Common myeloid progenitor, CD34-positive (primary cell): ENCODE results near the gene AFF1.
A peak's percentile ranks its signal among the peaks of the same experiment; 100 is the strongest.

Experiments used
- CTCF ChIA-PET: fragments of 350-600 bp; sonication (Branson Sonifier 250); formaldehyde crosslinking; loops from one replicate; lab custom pipeline; 2021; ENCODE audit warnings: antibody characterized with exemption; lab: Charles Lee
- POLR2A ChIA-PET: fragments of 350-600 bp; sonication (Branson Sonifier 250); formaldehyde crosslinking; loops from one replicate; lab custom pipeline; 2021; ENCODE audit warnings: antibody characterized with exemption; lab: Charles Lee
- DNase-seq, 3 donors: peaks; one replicate each; pipeline versions ENCODE4 v3.0.0 to v3.0.0-alpha.2; 2013
- H3K27ac ChIP-seq, 2 experiments: 1 replicate in 1 of 2; 2 replicates in 1 of 2; pipeline ENCODE4 v1.7.0; 2013; ENCODE audit warnings: inconsistent platforms in 2 of 2, low read length in 2 of 2, mild to moderate bottlenecking in 2 of 2, low read depth in 1 of 2, moderate library complexity in 1 of 2; ENCODE audit not compliant: severe bottlenecking in 2 of 2, insufficient read depth in 1 of 2, poor library complexity in 1 of 2
- H3K27me3 ChIP-seq, 5 experiments: replicated peaks in 2 of 5; 1 replicate in 3 of 5; 2 replicates in 2 of 5; pipeline versions ENCODE4 v1.6.1 to v1.7.0; 2013; ENCODE audit warnings: low read length in 4 of 5, mild to moderate bottlenecking in 2 of 5, moderate library complexity in 2 of 5, inconsistent platforms in 1 of 5; ENCODE audit not compliant: insufficient read depth in 5 of 5, control insufficient read depth in 4 of 5
- H3K36me3 ChIP-seq, 4 experiments: 1 replicate in 2 of 4; 2 replicates in 2 of 4; pipeline versions ENCODE4 v1.6.1 to v1.7.0; 2013; ENCODE audit warnings: low read length in 3 of 4, control low read depth in 1 of 4, mild to moderate bottlenecking in 1 of 4; ENCODE audit not compliant: control insufficient read depth in 4 of 4, insufficient read depth in 4 of 4
- H3K4me1 ChIP-seq, 4 experiments: 1 replicate in 3 of 4; 2 replicates in 1 of 4; pipeline versions ENCODE4 v1.6.1 to v1.7.1; 2013; ENCODE audit warnings: low read length in 3 of 4, mild to moderate bottlenecking in 3 of 4, control low read depth in 1 of 4, inconsistent platforms in 1 of 4, moderate library complexity in 1 of 4; ENCODE audit not compliant: control insufficient read depth in 4 of 4, insufficient read depth in 4 of 4; ENCODE audit errors: control extremely low read depth in 1 of 4
- H3K4me3 ChIP-seq, 7 experiments: 1 replicate in 4 of 7; 2 replicates in 3 of 7; pipeline versions ENCODE4 v1.5.1 to v1.7.0; 2013; ENCODE audit warnings: mild to moderate bottlenecking in 7 of 7, low read length in 6 of 7, moderate library complexity in 6 of 7, inconsistent platforms in 2 of 7, low read depth in 2 of 7, control low read depth in 1 of 7; ENCODE audit not compliant: insufficient read depth in 4 of 7, control insufficient read depth in 1 of 7; ENCODE audit errors: extremely low read depth in 1 of 7
- H3K9me3 ChIP-seq, 5 experiments: 1 replicate in 4 of 5; 2 replicates in 1 of 5; pipeline versions ENCODE4 v1.6.1 to v1.7.1; 2013; ENCODE audit warnings: low read length in 4 of 5, mild to moderate bottlenecking in 2 of 5, inconsistent platforms in 1 of 5, low read depth in 1 of 5, moderate library complexity in 1 of 5; ENCODE audit not compliant: control insufficient read depth in 4 of 5, insufficient read depth in 2 of 5; ENCODE audit errors: control extremely low read depth in 1 of 5
- WGBS: methylation state at CpG from one replicate; pipeline ENCODE4 v1.1.5; 2013; ENCODE audit not compliant: insufficient coverage; 5-methylcytosine and 5-hydroxymethylcytosine counted together

AFF1 gene

DNA sequence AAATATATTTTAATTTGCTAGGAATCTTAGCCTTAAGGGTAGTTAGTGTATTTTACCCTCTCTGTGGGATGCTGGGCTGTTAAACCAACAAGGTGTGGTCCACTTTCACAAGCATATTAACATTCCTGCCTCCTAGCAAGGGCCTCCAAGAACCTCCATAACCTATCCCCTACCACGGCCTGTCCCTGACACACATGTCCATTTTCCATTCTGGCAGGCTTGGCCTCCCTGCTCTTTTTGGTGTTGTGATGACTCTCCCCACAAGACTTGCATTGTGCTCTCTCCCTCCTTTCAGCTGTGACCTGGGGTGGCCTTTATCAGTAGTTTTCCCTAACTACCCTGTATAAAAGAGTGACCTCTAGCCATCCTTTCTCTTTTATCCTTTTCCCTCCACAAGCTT lies 165.4 kb downstream of the AFF1 start:
- H3K9me3 ChIP-seq = no peaks in the 10 kb centered on the region
- DNase-seq = no peak
- WGBS = 100% methylated on average over 1 of the region's 1 CpG
- H3K27ac ChIP-seq = no peak overlapping the region
- no peak overlapping the region for H3K4me3 ChIP-seq
- H3K4me1 ChIP-seq = peaks cover 0 to 14% (median 9%) of the 10 kb centered on the region in 4 experiments
- no peaks in the 10 kb centered on the region for H3K27me3 ChIP-seq
- ChIA-PET CTCF (interaction anchor here (5.9 kb wide), 1 partner anchor 177 kb away, joined by 41 read pairs; no protein-coding TSS in a partner anchor), POLR2A (no interaction called here)
- peaks cover 0 to 31% (median 17%) of the 10 kb centered on the region in 4 experiments for H3K36me3 ChIP-seq

DNA sequence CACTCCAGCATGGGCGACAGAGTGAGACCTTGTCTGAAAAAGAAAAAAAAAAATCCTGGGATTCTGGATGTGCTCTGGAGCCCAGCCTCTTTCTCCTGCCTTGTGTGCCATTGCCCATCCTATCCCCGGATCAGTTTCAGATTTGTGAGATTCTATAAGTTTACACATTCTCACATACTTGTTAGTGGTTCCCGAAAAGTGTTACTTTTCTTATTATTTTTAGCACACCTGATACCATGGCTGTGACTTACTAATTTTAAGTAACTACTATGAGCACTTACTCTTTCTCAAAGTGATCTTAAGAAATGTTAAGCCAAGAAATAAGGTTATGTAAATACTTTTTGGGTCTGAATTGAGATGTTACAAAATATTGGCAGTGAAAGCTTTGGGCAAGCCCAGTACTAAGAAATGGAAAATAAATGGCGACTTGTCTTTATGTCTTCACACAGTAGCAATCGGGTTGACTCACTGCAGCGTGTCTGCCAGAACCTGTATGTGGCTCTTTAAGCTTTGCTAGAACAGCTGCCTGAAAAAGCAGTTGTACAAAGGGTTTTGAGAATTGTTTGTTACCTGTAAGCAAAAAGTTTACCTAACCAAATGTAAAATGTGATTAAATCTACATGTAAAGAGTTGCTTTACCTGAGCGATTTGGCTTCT lies 166.9 kb downstream of the AFF1 start:
- no peaks in the 10 kb centered on the region for H3K9me3 ChIP-seq
- ChIA-PET CTCF (interaction anchor here (0.6 to 1.5 kb wide), 3 partner anchors 7 to 179 kb away, joined by 3 to 5 read pairs (median 4); no protein-coding TSS in a partner anchor), POLR2A (no interaction called here)
- H3K27me3 ChIP-seq = no peaks in the 10 kb centered on the region
- peaks cover 0 to 14% (median 9%) of the 10 kb centered on the region in 4 experiments for H3K4me1 ChIP-seq
- 100% methylated on average over 6 of the region's 7 CpGs for WGBS
- H3K27ac ChIP-seq = no peak overlapping the region
- no peak for DNase-seq
- peaks cover 4 to 35% (median 28%) of the 10 kb centered on the region in 4 experiments for H3K36me3 ChIP-seq
- no peak overlapping the region for H3K4me3 ChIP-seq

DNA sequence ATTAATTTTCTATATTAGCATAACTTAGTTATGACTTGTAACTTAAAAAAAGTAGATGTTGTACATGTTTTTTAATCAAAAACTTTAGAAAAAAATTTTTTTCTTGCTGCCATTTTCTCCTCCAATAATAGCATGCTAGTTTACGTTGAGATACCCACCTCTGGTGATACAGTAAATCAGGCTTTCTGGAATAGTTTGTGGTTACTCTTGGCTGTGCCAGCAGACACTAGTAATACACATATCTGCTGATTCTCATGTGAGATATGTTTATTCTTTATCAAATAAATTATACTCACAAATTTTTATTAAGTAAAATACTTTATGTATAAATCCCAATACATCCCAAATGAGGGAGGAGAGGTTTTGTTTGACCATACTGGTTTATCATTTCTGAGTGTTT lies 168.3 kb downstream of the AFF1 start:
- DNase-seq = no peak
- Histone ChIP-seq H3K27ac (no peak overlapping the region), H3K4me1 (peaks cover 0 to 14% (median 9%) of the 10 kb centered on the region in 4 experiments), H3K4me3 (no peak overlapping the region), H3K27me3 (no peaks in the 10 kb centered on the region), H3K36me3 (peaks cover 5 to 38% (median 32%) of the 10 kb centered on the region in 4 experiments), H3K9me3 (no peaks in the 10 kb centered on the region)
- no CpG with 5 or more reads among the region's 1 CpG for WGBS
- ChIA-PET POLR2A (interaction anchor here (0.6 kb wide), 1 partner anchor 80 kb away, joined by 4 read pairs; no protein-coding TSS in a partner anchor), CTCF (interaction anchor here (1.4 to 2.4 kb wide), 4 partner anchors 9 to 180 kb away, joined by 3 to 7 read pairs (median 4); no protein-coding TSS in a partner anchor)

DNA sequence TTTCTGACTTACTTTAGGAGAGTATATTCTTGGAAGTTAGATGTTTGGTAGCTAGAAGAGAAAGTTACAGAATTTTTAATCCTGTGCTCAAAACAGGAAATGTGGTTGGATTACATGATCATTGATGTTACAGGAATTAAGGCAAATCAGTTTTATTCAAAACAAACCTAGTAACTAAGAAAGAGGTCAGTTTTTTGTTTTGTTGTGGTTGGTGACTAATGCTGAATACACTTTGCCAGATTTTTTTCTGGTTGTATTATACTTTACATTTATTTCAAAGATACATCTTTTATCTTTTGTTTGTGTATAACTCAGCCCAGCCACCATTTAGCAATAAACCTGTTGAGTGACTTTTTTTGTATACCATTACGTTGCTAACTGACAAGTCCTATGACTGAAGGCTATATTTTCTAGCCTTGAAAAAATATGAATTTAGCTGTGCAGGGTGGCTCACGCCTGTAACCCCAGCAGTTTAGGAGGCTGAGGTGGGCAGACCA lies 168.9 kb downstream of the AFF1 start:
- POLR2A ChIA-PET = interaction anchor here (0.6 kb wide), 2 partner anchors 48 to 79 kb away, joined by 3 to 4 read pairs; no protein-coding TSS in a partner anchor
- 70% methylated on average over 2 of the region's 2 CpGs for WGBS
- Histone ChIP-seq H3K27ac (peak overlapping the region in 1 of 2 experiments; percentile 43), H3K9me3 (no peaks in the 10 kb centered on the region), H3K27me3 (no peaks in the 10 kb centered on the region), H3K4me3 (peak overlapping the region in 1 of 7 experiments; percentile 35), H3K36me3 (peaks cover 11 to 44% (median 35%) of the 10 kb centered on the region in 4 experiments), H3K4me1 (peaks cover 0 to 14% (median 9%) of the 10 kb centered on the region in 4 experiments)
- CTCF ChIA-PET = interaction anchor here (1.2 to 2.4 kb wide), 5 partner anchors 10 to 181 kb away, joined by 3 to 7 read pairs (median 4); no protein-coding TSS in a partner anchor
- peak in 2 of 3 donors; percentile 71 to 75 for DNase-seq

DNA sequence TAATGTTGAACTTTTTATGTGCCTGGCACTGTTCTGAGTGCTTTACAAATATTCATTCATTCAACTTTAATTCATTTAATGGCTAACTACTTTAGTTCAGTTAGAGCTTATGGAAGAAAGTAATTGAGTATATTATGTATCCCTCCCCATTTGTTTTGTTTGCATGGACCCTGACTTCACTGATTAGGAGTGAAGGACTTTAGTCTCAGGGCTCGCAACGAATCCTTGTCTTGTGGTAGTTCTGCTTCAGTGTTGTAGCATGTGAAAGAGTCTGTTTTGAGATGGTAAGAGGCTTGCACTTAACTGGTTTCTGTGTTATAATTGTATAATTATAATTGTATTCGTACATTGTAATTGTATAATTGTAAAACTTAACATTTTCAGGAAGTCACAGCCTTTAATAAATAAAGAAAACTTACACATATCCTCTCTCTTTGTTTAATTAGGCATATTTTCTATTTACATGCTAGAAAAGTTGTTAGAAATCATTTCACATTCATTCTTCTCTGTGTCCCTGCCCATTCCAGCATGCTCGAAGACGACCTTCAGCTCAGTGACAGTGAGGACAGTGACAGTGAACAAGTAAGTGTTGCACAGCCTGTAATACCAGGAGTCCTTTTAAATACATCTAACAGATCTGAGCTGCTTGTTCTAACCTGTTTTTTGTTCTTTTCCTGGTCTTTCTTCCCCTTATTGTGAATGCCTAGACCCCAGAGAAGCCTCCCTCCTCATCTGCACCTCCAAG lies 170.5 kb downstream of the AFF1 start:
- Histone ChIP-seq H3K4me3 (no peak overlapping the region), H3K9me3 (no peaks in the 10 kb centered on the region), H3K27ac (no peak overlapping the region), H3K4me1 (peaks cover 0 to 14% (median 9%) of the 10 kb centered on the region in 4 experiments), H3K36me3 (peaks cover 15 to 49% (median 35%) of the 10 kb centered on the region in 4 experiments), H3K27me3 (no peaks in the 10 kb centered on the region)
- POLR2A ChIA-PET = interaction anchor here (0.6 kb wide), 1 partner anchor 942 kb away, joined by 4 read pairs; no protein-coding TSS in a partner anchor
- CTCF ChIA-PET = interaction anchor here (0.7 to 2.4 kb wide), 6 partner anchors 9 to 183 kb away, joined by 3 to 9 read pairs (median 3); no protein-coding TSS in a partner anchor
- no peak for DNase-seq
- WGBS = no CpG with 5 or more reads among the region's 5 CpGs

DNA sequence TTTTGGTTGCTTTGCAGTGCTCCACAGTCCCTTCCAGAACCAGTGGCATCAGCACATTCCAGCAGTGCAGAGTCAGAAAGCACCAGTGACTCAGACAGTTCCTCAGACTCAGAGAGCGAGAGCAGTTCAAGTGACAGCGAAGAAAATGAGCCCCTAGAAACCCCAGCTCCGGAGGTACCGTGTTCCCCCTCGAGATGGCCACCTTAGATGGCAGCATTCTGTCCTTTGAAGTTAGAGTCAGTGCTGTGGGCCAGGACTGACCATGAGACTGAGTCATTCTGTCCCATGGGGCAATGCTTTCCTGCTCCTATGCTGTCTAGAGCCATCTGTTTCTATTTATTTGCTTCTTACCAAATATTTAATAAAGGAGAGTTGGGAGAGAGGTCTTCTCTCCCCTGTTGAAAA lies 173.3 kb downstream of the AFF1 start:
- CTCF ChIA-PET = no interaction called here
- 100% methylated on average over 4 of the region's 5 CpGs for WGBS
- no peaks in the 10 kb centered on the region for H3K9me3 ChIP-seq
- peaks cover 21 to 53% (median 37%) of the 10 kb centered on the region in 4 experiments for H3K36me3 ChIP-seq
- H3K27ac ChIP-seq = no peak overlapping the region
- H3K4me3 ChIP-seq = no peak overlapping the region
- no peak for DNase-seq
- H3K4me1 ChIP-seq = peaks cover 0 to 18% (median 8%) of the 10 kb centered on the region in 4 experiments
- POLR2A ChIA-PET = interaction anchor here (0.6 kb wide), 1 partner anchor 73 kb away, joined by 4 read pairs; no protein-coding TSS in a partner anchor
- no peaks in the 10 kb centered on the region for H3K27me3 ChIP-seq
